GM19467 (cell line): ENCODE measurements around the gene ARFGEF3.

ENCODE experiments used
- ATAC-seq: cut with Tn5 transposase; IDR thresholded peaks from one replicate; pipeline ENCODE4 v1.9.1; 2021; ENCODE audit warnings: mild to moderate bottlenecking, moderate library complexity; ENCODE audit not compliant: unreplicated experiment

Gene ARFGEF3

GRCh38 chr6:138161088-138161337 is 726 bp upstream of the ARFGEF3 start:
- no peak for ATAC-seq

- no peak for ATAC-seq
These were observed 594 bp downstream of the ARFGEF3 start for GRCh38 chr6:138162111-138162954.

GRCh38 chr6:138162955-138163575 is 1.3 kb downstream of the ARFGEF3 start:
- no peak for ATAC-seq

GRCh38 chr6:138175596-138175995 is 13.9 kb downstream of the ARFGEF3 start:
- ATAC-seq, result no peak

- no peak for ATAC-seq
These were observed 15.0 kb downstream of the ARFGEF3 start for GRCh38 chr6:138176652-138177232.

GRCh38 chr6:138182939-138183789 is 21.4 kb downstream of the ARFGEF3 start:
- no peak for ATAC-seq

GRCh38 chr6:138183790-138184134 is 22.0 kb downstream of the ARFGEF3 start:
- ATAC-seq, result no peak

GRCh38 chr6:138184230-138184629 is 22.5 kb downstream of the ARFGEF3 start:
- ATAC-seq, result no peak

GRCh38 chr6:138187156-138187555 is 25.4 kb downstream of the ARFGEF3 start:
- ATAC-seq, result no peak

- ATAC-seq, result no peak
These were observed 26.7 kb downstream of the ARFGEF3 start for GRCh38 chr6:138188278-138188941.

GRCh38 chr6:138194287-138194686 is 32.5 kb downstream of the ARFGEF3 start:
- ATAC-seq, result no peak

GRCh38 chr6:138196122-138196738 is 34.5 kb downstream of the ARFGEF3 start:
- no peak for ATAC-seq

- ATAC-seq, result no peak
These were observed 35.8 kb downstream of the ARFGEF3 start for GRCh38 chr6:138197570-138197969.

- no peak for ATAC-seq
These were observed 36.8 kb downstream of the ARFGEF3 start for GRCh38 chr6:138198430-138199091.

- no peak for ATAC-seq
These were observed 40.1 kb downstream of the ARFGEF3 start for GRCh38 chr6:138201836-138202235.

- no peak for ATAC-seq
These were observed 41.6 kb downstream of the ARFGEF3 start for GRCh38 chr6:138203315-138203714.

- no peak for ATAC-seq
These were observed 42.6 kb downstream of the ARFGEF3 start for GRCh38 chr6:138204303-138204702.

GRCh38 chr6:138204792-138205384 is 43.1 kb downstream of the ARFGEF3 start:
- ATAC-seq, result no peak

- no peak for ATAC-seq
These were observed 43.8 kb downstream of the ARFGEF3 start for GRCh38 chr6:138205437-138206094.
